Suppressor macrophage treated with lipopolysaccharide for 1 hour (primary cell): ENCODE measurements around the gene TACSTD2.
"Not testable (repeated sequence)": the region's sequence is repeated elsewhere in the genome, so short reads cannot be mapped to it uniquely, and the experiment has no call there.

Experiments
- DNase-seq, 3 donors: peaks; one replicate each; pipeline ENCODE4 v3.0.0-alpha.2; 2020 to 2022

Gene TACSTD2

GRCh38 chr1:58555393-58555792, 21.7 kb downstream of the TACSTD2 start:
- no peak for DNase-seq

GRCh38 chr1:58551186-58552140, 25.6 kb downstream of the TACSTD2 start:
- no peak for DNase-seq

GRCh38 chr1:58549291-58549690, 27.8 kb downstream of the TACSTD2 start:
- DNase-seq, result not testable (repeated sequence)

GRCh38 chr1:58548371-58548770, 28.7 kb downstream of the TACSTD2 start:
- no peak for DNase-seq

- peak; percentile 99 for DNase-seq
Measured at GRCh38 chr1:58546520-58547308, 30.3 kb downstream of the TACSTD2 start, which contains the start of gene OMA1. OMA1 (minus strand) TSS chr1:58546726; CDS start chr1:58539294, 7,432 bp downstream.

GRCh38 chr1:58545591-58546519, 31.2 kb downstream of the TACSTD2 start:
- peak; percentile 82 to 88 (median 87) for DNase-seq

- no peak for DNase-seq
Measured at GRCh38 chr1:58543260-58543659, 33.8 kb downstream of the TACSTD2 start.

- no peak for DNase-seq
Measured at GRCh38 chr1:58539553-58539952, 37.5 kb downstream of the TACSTD2 start.

- peak in 1 of 3 donors; percentile 5 for DNase-seq
Measured at GRCh38 chr1:58538821-58539220, 38.2 kb downstream of the TACSTD2 start.

GRCh38 chr1:58531842-58532241, 45.2 kb downstream of the TACSTD2 start:
- peak in 2 of 3 donors; percentile 30 to 42 for DNase-seq

- no peak for DNase-seq
Measured at GRCh38 chr1:58529284-58529683, 47.8 kb downstream of the TACSTD2 start.

- peak; percentile 30 to 56 (median 54) for DNase-seq
Measured at GRCh38 chr1:58528518-58528917, 48.5 kb downstream of the TACSTD2 start.
